Fibroblast of villous mesenchyme (primary cell): ENCODE data around the gene TSC2. TPM values are rescaled to one million over a fixed set of nuclear protein-coding genes. Genes with fewer than 3 reads are reported as not detected.

ENCODE experiments used
- DNase-seq: peaks from one replicate; pipeline ENCODE4 v3.0.0-alpha.2; 2010; ENCODE audit warnings: low read depth
- H3K4me3 ChIP-seq: 2 replicates; pipeline ENCODE4 v1.5.1; 2011; ENCODE audit warnings: low read depth, mild to moderate bottlenecking, low read length
- CTCF ChIP-seq: IDR thresholded peaks from 2 replicates; pipeline ENCODE4 v1.5.1; 2012; ENCODE audit warnings: low read depth, mild to moderate bottlenecking, low read length; ENCODE audit not compliant: insufficient read depth
- total RNA-seq: library from RNA; depleted of rRNA; stranded (reverse); fragments of >200 nt; gene quantifications from 2 replicates; pipeline ENCODE4 v1.2.3, GENCODE V29; 2012

Gene TSC2
- total RNA-seq, 1 donor: 62.6 TPM

GRCh38 chr16:2079311-2079800, 31.6 kb downstream of the TSC2 start:
- H3K4me3 ChIP-seq: no peak overlapping the region
- DNase-seq: no peak
- TF ChIP-seq CTCF: no peak

GRCh38 chr16:2079991-2080390, 32.2 kb downstream of the TSC2 start:
- no peak for DNase-seq
- no peak for TF ChIP-seq CTCF
- no peak overlapping the region for H3K4me3 ChIP-seq

DNA sequence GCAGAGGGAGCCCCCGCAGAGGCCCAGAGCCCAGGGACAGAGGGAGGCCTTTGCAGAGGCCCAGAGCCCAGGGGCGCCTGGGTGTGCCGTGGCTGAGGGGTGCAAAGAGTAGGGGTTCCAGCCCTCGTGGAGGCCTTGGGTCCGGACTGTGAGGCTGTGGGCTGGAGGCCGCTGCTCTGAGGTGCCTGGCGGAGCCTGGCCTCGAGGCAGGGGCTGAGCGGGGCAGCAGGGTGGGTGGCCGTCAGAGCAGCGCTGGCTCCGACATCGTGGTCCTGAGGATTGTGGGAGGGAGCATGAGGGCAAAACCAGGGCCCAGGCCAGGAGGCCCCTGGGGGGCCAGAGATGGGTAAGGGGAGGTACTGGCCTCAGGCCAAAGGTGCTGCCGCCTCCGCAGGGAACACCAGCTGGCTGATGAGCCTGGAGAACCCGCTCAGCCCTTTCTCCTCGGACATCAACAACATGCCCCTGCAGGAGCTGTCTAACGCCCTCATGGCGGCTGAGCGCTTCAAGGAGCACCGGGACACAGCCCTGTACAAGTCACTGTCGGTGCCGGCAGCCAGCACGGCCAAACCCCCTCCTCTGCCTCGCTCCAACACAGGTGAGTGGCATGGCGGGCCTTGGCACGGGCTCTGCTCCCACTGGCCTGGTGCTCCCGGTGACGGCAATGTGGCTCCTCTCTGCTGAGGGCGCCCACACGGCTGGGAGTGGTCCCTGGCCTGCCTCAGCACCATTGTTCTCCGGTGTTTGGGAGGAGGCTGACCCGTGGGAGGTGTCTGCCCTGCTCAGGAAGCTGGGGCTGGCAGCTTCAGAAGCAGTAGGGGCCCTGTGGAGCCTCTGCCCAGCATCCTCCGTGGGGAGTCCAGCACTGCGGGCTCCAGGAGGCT, 33.7 kb downstream of the TSC2 start:
- TF ChIP-seq CTCF: no peak
- DNase-seq: no peak
- no peak overlapping the region for H3K4me3 ChIP-seq

- no peak overlapping the region for H3K4me3 ChIP-seq
- no peak for TF ChIP-seq CTCF
- peak; percentile 62 for DNase-seq
Observed at GRCh38 chr16:2082171-2082982, 34.6 kb downstream of the TSC2 start.

GRCh38 chr16:2082983-2083364, 35.2 kb downstream of the TSC2 start:
- H3K4me3 ChIP-seq: no peak overlapping the region
- DNase-seq: no peak
- no peak for TF ChIP-seq CTCF

DNA sequence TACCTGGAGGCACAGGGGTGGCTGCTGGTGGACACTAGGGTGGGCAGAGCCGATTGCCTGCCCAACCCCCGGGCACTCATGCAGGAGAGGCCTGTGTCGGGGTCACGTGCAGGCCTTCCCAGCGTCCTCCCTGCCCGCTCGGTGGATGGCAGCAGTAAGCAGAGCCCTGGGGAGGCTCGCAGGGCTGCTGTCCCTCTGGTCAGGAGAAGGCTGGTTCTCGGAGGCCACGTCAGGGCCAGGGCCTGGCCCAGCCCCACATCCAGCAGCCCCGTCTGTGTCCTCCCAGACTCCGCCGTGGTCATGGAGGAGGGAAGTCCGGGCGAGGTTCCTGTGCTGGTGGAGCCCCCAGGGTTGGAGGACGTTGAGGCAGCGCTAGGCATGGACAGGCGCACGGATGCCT, 35.6 kb downstream of the TSC2 start:
- H3K4me3 ChIP-seq: no peak overlapping the region
- DNase-seq: no peak
- no peak for TF ChIP-seq CTCF
